Transverse colon (tissue), 4 donors: Measurements from ENCODE around the gene EPC2.

ENCODE experiments used
- CTCF ChIP-seq, 5 experiments: fragments of 200-600 bp in 3 of 5; fragments of 450-650 bp in 2 of 5; sonication (generic) in 3 of 5; IDR thresholded peaks; 1 replicate in 2 of 5; 2 replicates in 3 of 5; pipeline ENCODE4 v1.5.1; 2016 to 2017; ENCODE audit warnings: antibody characterized with exemption in 5 of 5, inconsistent platforms in 3 of 5, mild to moderate bottlenecking in 2 of 5, moderate library complexity in 1 of 5
- EP300 ChIP-seq: sonication (generic); formaldehyde crosslinking; IDR thresholded peaks from one replicate; pipeline ENCODE4 v1.6.1; 2017; ENCODE audit warnings: antibody characterized with exemption, low read depth
- POLR2A ChIP-seq: fragments of 450-650 bp; IDR thresholded peaks from one replicate; pipeline ENCODE4 v1.6.1; 2016; ENCODE audit warnings: antibody characterized with exemption, mild to moderate bottlenecking, moderate library complexity
- POLR2AphosphoS5 ChIP-seq, 3 donors: sonication (generic); formaldehyde crosslinking; IDR thresholded peaks; one replicate each; pipeline ENCODE4 v1.6.1; 2016; ENCODE audit warnings: antibody characterized with exemption in 3 of 3

- TF ChIP-seq EP300 (no peak), CTCF (IDR thresholded peaks at IDR 0.05) (no peak), POLR2AphosphoS5 (IDR thresholded peaks at IDR 0.05) (no peak), POLR2A (no peak)
Measured at GRCh38 chr2:148746973-148747372, 102.4 kb downstream of the EPC2 start.
